PC-9 (cell line): Measurements from ENCODE around the gene SLC1A4.

Source experiments
- EZH2 ChIP-seq: fragments of 200-600 bp; sonication (generic); IDR thresholded peaks from 2 replicates; pipeline ENCODE4 v1.8.0; 2017; ENCODE audit warnings: antibody characterized with exemption, low read depth
- TF ChIP-seq, protein P1 (sequence below): fragments of 200-600 bp; sonication (generic); conservative IDR thresholded peaks from 2 replicates; pipeline ENCODE4 v1.6.1; 2017; ENCODE audit warnings: mixed run types, antibody characterized with exemption, mild to moderate bottlenecking, moderate library complexity

GRCh38 chr2:65070856-65071255 lies 81.7 kb downstream of the SLC1A4 start:
- TF ChIP-seq, protein P1, sequence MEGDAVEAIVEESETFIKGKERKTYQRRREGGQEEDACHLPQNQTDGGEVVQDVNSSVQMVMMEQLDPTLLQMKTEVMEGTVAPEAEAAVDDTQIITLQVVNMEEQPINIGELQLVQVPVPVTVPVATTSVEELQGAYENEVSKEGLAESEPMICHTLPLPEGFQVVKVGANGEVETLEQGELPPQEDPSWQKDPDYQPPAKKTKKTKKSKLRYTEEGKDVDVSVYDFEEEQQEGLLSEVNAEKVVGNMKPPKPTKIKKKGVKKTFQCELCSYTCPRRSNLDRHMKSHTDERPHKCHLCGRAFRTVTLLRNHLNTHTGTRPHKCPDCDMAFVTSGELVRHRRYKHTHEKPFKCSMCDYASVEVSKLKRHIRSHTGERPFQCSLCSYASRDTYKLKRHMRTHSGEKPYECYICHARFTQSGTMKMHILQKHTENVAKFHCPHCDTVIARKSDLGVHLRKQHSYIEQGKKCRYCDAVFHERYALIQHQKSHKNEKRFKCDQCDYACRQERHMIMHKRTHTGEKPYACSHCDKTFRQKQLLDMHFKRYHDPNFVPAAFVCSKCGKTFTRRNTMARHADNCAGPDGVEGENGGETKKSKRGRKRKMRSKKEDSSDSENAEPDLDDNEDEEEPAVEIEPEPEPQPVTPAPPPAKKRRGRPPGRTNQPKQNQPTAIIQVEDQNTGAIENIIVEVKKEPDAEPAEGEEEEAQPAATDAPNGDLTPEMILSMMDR: no peak
- no peak for TF ChIP-seq EZH2
